GM23338 (cell line): Measurements from ENCODE around the gene ATP6V1F. TPM values are rescaled to one million over a fixed set of nuclear protein-coding genes. Genes with fewer than 3 reads are reported as not detected.

Experiments
- ATAC-seq: fragments of 200-7000 bp; cut with Tn5 transposase; 3 replicates; pipeline ENCODE4 v1.9.1; 2020
- DNase-seq: peaks from one replicate; pipeline ENCODE4 v3.0.0-alpha.2; 2015; ENCODE audit warnings: low spot score
- H2AFZ ChIP-seq: fragments of 200-600 bp; sonication (generic); 2 replicates; pipeline ENCODE4 v1.8.0; 2016; ENCODE audit warnings: antibody characterized with exemption, mild to moderate bottlenecking, moderate library complexity
- H3F3A ChIP-seq: fragments of 200-600 bp; sonication (generic); replicated peaks from 2 replicates; pipeline ENCODE4 v1.8.0; 2017; ENCODE audit warnings: antibody characterized with exemption, mixed run types, low read depth
- H3K27ac ChIP-seq: fragments of 200-600 bp; sonication (generic); 2 replicates; pipeline ENCODE4 v1.6.1; 2016; ENCODE audit warnings: low read depth
- H3K27me3 ChIP-seq: fragments of 200-600 bp; sonication (generic); 2 replicates; pipeline ENCODE4 v1.8.0; 2016; ENCODE audit warnings: mild to moderate bottlenecking, mixed run types, moderate library complexity; ENCODE audit not compliant: insufficient read depth
- H3K36me3 ChIP-seq: fragments of 200-600 bp; sonication (generic); 2 replicates; pipeline ENCODE4 v1.8.0; 2016; ENCODE audit warnings: mild to moderate bottlenecking; ENCODE audit not compliant: insufficient read depth
- H3K4me1 ChIP-seq: fragments of 200-600 bp; sonication (generic); 2 replicates; pipeline ENCODE4 v1.8.0; 2016; ENCODE audit warnings: mild to moderate bottlenecking, moderate library complexity; ENCODE audit not compliant: insufficient read depth
- H3K4me2 ChIP-seq: fragments of 200-600 bp; sonication (generic); 2 replicates; pipeline ENCODE4 v1.7.1; 2017; ENCODE audit warnings: mixed run types
- H3K4me3 ChIP-seq: fragments of 200-600 bp; sonication (generic); 2 replicates; pipeline ENCODE4 v1.6.1; 2016; ENCODE audit warnings: mixed run types
- H3K79me2 ChIP-seq: fragments of 200-600 bp; sonication (generic); replicated peaks from 2 replicates; pipeline ENCODE4 v1.8.0; 2017; ENCODE audit warnings: mild to moderate bottlenecking; ENCODE audit not compliant: insufficient read depth
- H3K9me2 ChIP-seq: fragments of 200-600 bp; sonication (generic); 2 replicates; pipeline ENCODE4 v1.8.0; 2017; ENCODE audit not compliant: insufficient read depth
- H4K20me1 ChIP-seq: fragments of 200-600 bp; sonication (generic); replicated peaks from 2 replicates; pipeline ENCODE4 v1.8.0; 2017; ENCODE audit warnings: mild to moderate bottlenecking; ENCODE audit not compliant: insufficient read depth
- H3K27ac Mint-ChIP-seq: 2 replicates; pipeline ENCODE4 v1.8.0; 2020; ENCODE audit warnings: inconsistent platforms, mild to moderate bottlenecking, moderate library complexity, mixed read lengths
- H3K27me3 Mint-ChIP-seq: 3 replicates; pipeline ENCODE4 v1.8.0; 2022; ENCODE audit warnings: low read depth, mild to moderate bottlenecking, moderate library complexity, mixed read lengths, inconsistent platforms; ENCODE audit not compliant: insufficient read depth, poor library complexity
- H3K36me3 Mint-ChIP-seq: 3 replicates; pipeline ENCODE4 v1.8.0; 2021; ENCODE audit warnings: low read depth, mild to moderate bottlenecking, inconsistent platforms, moderate library complexity, mixed read lengths
- H3K4me1 Mint-ChIP-seq: 3 replicates; pipeline ENCODE4 v1.8.0; 2020; ENCODE audit warnings: mild to moderate bottlenecking, inconsistent platforms, mixed read lengths
- H3K4me3 Mint-ChIP-seq: 3 replicates; pipeline ENCODE4 v1.8.0; 2021; ENCODE audit warnings: moderate library complexity, mild to moderate bottlenecking, inconsistent platforms, mixed read lengths
- H3K9me3 Mint-ChIP-seq: 3 replicates; pipeline ENCODE4 v1.8.0; 2020; ENCODE audit warnings: moderate library complexity, mild to moderate bottlenecking, inconsistent platforms, mixed read lengths
- CREB1 ChIP-seq: fragments of 250-450 bp; sonication (Bioruptor Pico); IDR thresholded peaks from 2 replicates; pipeline ENCODE4 v1.5.0; 2020; ENCODE audit warnings: low read depth, mild to moderate bottlenecking, moderate library complexity
- CTCF ChIP-seq, 2 experiments: fragments of 200-600 bp in 1 of 2; sonication (generic) in 1 of 2; conservative IDR thresholded peaks; 2 replicates each; pipeline versions ENCODE4 v1.5.1 to v1.6.1; 2016 to 2017; ENCODE audit warnings: antibody characterized with exemption in 2 of 2, low read depth in 2 of 2, mild to moderate bottlenecking in 2 of 2, moderate library complexity in 1 of 2
- ETS1 ChIP-seq: IDR thresholded peaks from 2 replicates; pipeline ENCODE4 v1.6.1; 2016; ENCODE audit warnings: antibody characterized with exemption
- EZH2 ChIP-seq: fragments of 200-600 bp; sonication (generic); IDR thresholded peaks from one replicate; pipeline ENCODE4 v1.8.0; 2017; ENCODE audit warnings: antibody characterized with exemption, mild to moderate bottlenecking, low read depth; ENCODE audit not compliant: unreplicated experiment
- EZH2phosphoT487 ChIP-seq: fragments of 200-600 bp; sonication (generic); IDR thresholded peaks from one replicate; pipeline ENCODE4 v1.8.1; 2018; ENCODE audit warnings: antibody characterized with exemption; ENCODE audit not compliant: unreplicated experiment
- JUNB ChIP-seq: IDR thresholded peaks from one replicate; pipeline ENCODE4 v1.6.1; 2016; ENCODE audit warnings: antibody characterized with exemption; ENCODE audit not compliant: unreplicated experiment
- NANOG ChIP-seq: IDR thresholded peaks from 2 replicates; pipeline ENCODE4 v1.6.1; 2016; ENCODE audit warnings: antibody characterized with exemption, borderline replicate concordance
- POLR2AphosphoS5 ChIP-seq: IDR thresholded peaks from 2 replicates; pipeline ENCODE4 v1.6.1; 2016; ENCODE audit warnings: antibody characterized with exemption, low read depth
- STAT1 ChIP-seq: IDR thresholded peaks from one replicate; pipeline ENCODE4 v1.6.1; 2016; ENCODE audit warnings: antibody characterized with exemption; ENCODE audit not compliant: unreplicated experiment
- ZNF114 ChIP-seq: fragments of 250-450 bp; sonication (Bioruptor Pico); IDR thresholded peaks from 2 replicates; pipeline ENCODE4 v1.5.0; 2020; ENCODE audit warnings: mild to moderate bottlenecking, moderate library complexity
- ZNF331 ChIP-seq: fragments of 250-450 bp; sonication (Bioruptor Pico); IDR thresholded peaks from 2 replicates; pipeline ENCODE4 v1.5.0; 2020; ENCODE audit warnings: low read depth, mild to moderate bottlenecking, moderate library complexity
- ZNF462 ChIP-seq: fragments of 250-450 bp; sonication (Bioruptor Pico); IDR thresholded peaks from 2 replicates; pipeline ENCODE4 v1.5.0; 2020; ENCODE audit warnings: mild to moderate bottlenecking, moderate library complexity
- polyA plus RNA-seq: library from polyadenylated mRNA; unstranded; fragments of >200 nt; fragmentation: Nextera tagmentation; extraction: Ambion mirVana; gene quantifications from 2 replicates; pipeline ENCODE4 v1.2.1, GENCODE V29; 2016
- total RNA-seq: library from RNA; depleted of rRNA; stranded (reverse); fragments of >200 nt; shearing (Covaris generic); gene quantifications from 2 replicates; pipeline ENCODE4 v1.2.3, GENCODE V29; 2014
- TF ChIP-seq, protein P1 (sequence below): IDR thresholded peaks from one replicate; pipeline ENCODE4 v1.6.1; 2018; ENCODE audit warnings: antibody characterized with exemption; ENCODE audit not compliant: unreplicated experiment

ATP6V1F gene
- total and polyA plus RNA-seq, 2 experiments from 2014 or later, result 66.5 to 271 TPM

- Histone ChIP-seq H2AFZ (no peak overlapping the region), H3K36me3 (no peaks in the 10 kb centered on the region), H4K20me1 (peaks cover 7% of the 10 kb centered on the region), H3K4me2 (no peak overlapping the region), H3K27me3 (peaks cover 46% of the 10 kb centered on the region), H3K4me1 (peaks cover 23% of the 10 kb centered on the region), H3K27ac (no peak overlapping the region), H3K79me2 (peaks cover 12% of the 10 kb centered on the region), H3F3A (peaks cover 16% of the 10 kb centered on the region; the same call in 1 of the 2 replicates), H3K9me2 (no peaks in the 10 kb centered on the region), H3K4me3 (no peak overlapping the region)
- no peak for TF ChIP-seq ETS1
- TF ChIP-seq ZNF462 (CRISPR knock-in tag), result no peak
- TF ChIP-seq CTCF (conservative IDR thresholded peaks at IDR 0.05; ENCODE audit: low read depth in 2 of 2), result no peak
- TF ChIP-seq STAT1, result no peak
- TF ChIP-seq EZH2phosphoT487, result no peak
- no peak for TF ChIP-seq EZH2
- TF ChIP-seq JUNB, result no peak
- no peak for TF ChIP-seq NANOG
- TF ChIP-seq CREB1 (CRISPR knock-in tag), result no peak
- TF ChIP-seq POLR2AphosphoS5, result no peak
- no peak for TF ChIP-seq ZNF331
- TF ChIP-seq ZNF114 (CRISPR knock-in tag), result no peak
- TF ChIP-seq, protein P1, sequence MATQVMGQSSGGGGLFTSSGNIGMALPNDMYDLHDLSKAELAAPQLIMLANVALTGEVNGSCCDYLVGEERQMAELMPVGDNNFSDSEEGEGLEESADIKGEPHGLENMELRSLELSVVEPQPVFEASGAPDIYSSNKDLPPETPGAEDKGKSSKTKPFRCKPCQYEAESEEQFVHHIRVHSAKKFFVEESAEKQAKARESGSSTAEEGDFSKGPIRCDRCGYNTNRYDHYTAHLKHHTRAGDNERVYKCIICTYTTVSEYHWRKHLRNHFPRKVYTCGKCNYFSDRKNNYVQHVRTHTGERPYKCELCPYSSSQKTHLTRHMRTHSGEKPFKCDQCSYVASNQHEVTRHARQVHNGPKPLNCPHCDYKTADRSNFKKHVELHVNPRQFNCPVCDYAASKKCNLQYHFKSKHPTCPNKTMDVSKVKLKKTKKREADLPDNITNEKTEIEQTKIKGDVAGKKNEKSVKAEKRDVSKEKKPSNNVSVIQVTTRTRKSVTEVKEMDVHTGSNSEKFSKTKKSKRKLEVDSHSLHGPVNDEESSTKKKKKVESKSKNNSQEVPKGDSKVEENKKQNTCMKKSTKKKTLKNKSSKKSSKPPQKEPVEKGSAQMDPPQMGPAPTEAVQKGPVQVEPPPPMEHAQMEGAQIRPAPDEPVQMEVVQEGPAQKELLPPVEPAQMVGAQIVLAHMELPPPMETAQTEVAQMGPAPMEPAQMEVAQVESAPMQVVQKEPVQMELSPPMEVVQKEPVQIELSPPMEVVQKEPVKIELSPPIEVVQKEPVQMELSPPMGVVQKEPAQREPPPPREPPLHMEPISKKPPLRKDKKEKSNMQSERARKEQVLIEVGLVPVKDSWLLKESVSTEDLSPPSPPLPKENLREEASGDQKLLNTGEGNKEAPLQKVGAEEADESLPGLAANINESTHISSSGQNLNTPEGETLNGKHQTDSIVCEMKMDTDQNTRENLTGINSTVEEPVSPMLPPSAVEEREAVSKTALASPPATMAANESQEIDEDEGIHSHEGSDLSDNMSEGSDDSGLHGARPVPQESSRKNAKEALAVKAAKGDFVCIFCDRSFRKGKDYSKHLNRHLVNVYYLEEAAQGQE, result no peak
- no peaks in the 10 kb centered on the region; the same call in 2 of the 3 replicates for H3K9me3 Mint-ChIP-seq
- H3K4me1 Mint-ChIP-seq, result peaks cover 32% of the 10 kb centered on the region
- H3K4me3 Mint-ChIP-seq, result no peak overlapping the region; the same call in 2 of the 3 replicates
- DNase-seq, result no peak
- H3K36me3 Mint-ChIP-seq, result peaks cover 11% of the 10 kb centered on the region
- peaks cover 49% of the 10 kb centered on the region for H3K27me3 Mint-ChIP-seq
- ATAC-seq, result no peak
- no peak overlapping the region for H3K27ac Mint-ChIP-seq
These were observed 3.6 kb downstream of the ATP6V1F start for GRCh38 chr7:128865996-128866877.
